HG03378 (cell line): ENCODE results near the gene MAU2.
"Not testable (repeated sequence)": the region's sequence is repeated elsewhere in the genome, so short reads cannot be mapped to it uniquely, and the experiment has no call there.

Experiments
- ATAC-seq: cut with Tn5 transposase; IDR thresholded peaks from one replicate; pipeline ENCODE4 v1.9.1; 2021; ENCODE audit warnings: mild to moderate bottlenecking, moderate library complexity; ENCODE audit not compliant: unreplicated experiment

MAU2 gene

DNA sequence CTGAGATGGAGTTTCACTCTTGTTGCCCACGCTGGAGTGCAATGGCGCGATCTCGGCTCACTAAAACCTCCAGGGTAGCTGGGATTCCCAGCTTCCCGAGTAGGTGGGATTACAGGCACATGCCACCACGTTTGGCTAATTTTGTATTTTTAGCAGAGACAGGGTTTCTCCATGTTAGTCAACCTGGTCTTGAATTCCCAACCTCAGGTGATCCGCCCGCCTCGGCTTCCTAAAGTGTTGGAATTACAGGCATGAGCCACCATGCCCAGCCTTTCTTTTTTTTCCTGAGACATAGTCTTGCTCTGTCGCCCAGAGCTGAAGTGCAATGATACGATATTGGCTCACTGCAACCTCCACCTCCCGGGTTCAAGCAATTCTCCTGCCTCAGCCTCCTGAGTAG lies 59.7 kb downstream of the MAU2 start:
- ATAC-seq, result not testable (repeated sequence)

GRCh38 chr19:19381007-19381926 lies 60.6 kb downstream of the MAU2 start:
- no peak for ATAC-seq

- ATAC-seq, result no peak
Measured at GRCh38 chr19:19382118-19382517, 61.5 kb downstream of the MAU2 start.

GRCh38 chr19:19384486-19384885 lies 63.9 kb downstream of the MAU2 start:
- ATAC-seq, result no peak

GRCh38 chr19:19385131-19385895 lies 64.7 kb downstream of the MAU2 start:
- ATAC-seq, result peak; percentile 89

- peak; percentile 1 for ATAC-seq
Measured at GRCh38 chr19:19385896-19386869, 65.6 kb downstream of the MAU2 start.

GRCh38 chr19:19387108-19387507 lies 66.5 kb downstream of the MAU2 start:
- ATAC-seq, result no peak

- ATAC-seq, result no peak
Measured at GRCh38 chr19:19388568-19389555, 68.2 kb downstream of the MAU2 start.

GRCh38 chr19:19389683-19390082 lies 69.1 kb downstream of the MAU2 start:
- not testable (repeated sequence) for ATAC-seq

DNA sequence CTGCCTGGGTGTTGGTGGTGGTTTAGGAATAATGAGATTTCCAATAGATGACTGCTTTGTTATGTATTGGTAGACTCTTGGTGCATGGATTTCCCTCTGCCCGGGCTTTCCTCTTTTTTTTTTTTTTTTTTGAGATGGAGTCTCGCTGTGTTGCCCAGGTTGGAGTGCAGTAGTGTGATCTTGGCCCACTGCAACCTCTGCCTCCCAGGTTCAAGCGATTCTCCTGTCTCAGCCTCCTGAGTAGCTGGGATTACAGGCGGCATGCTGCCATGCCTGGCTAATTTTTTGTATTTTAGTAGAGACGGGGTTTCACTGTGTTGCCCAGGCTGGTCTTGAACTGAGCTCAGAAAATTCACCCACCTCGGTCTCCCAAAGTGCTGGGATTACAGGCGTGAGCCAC lies 73.7 kb downstream of the MAU2 start:
- not testable (repeated sequence) for ATAC-seq

- ATAC-seq, result no peak
Measured at GRCh38 chr19:19399733-19400433, 79.3 kb downstream of the MAU2 start.

- ATAC-seq, result no peak
Measured at GRCh38 chr19:19402656-19403372, 82.2 kb downstream of the MAU2 start.

DNA sequence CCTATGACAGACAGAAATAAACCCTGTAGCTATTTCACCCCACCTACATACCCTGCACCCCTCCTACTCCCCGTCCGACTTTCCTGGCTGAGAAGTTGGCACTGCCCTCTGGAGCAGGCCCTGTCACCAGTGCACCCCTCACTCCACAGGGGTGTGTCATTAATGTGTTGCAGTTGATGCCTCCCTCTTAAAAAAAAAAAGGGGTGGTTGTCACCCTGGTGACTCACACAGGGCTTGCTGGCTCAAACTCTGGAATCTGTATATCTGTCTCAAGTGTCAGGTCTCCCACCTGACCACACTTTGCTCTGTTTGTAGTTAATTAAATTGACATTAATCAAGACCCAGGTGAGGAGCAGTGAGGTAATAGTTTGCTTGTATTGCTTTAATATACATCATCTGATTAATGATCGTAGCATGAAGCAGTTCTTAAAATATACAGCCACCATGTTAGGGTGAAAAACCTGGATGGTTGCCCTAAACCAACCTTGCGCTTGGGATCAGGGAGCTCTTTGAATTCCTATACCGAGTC lies 82.8 kb downstream of the MAU2 start:
- no peak for ATAC-seq

- peak; percentile 50 for ATAC-seq
Measured at GRCh38 chr19:19404879-19405860, 84.5 kb downstream of the MAU2 start, which contains the start of gene GATAD2A. Gene GATAD2A, plus strand, starts transcription at chr19:19405675. Its CDS starts 59,671 bp downstream, at chr19:19465346.

- ATAC-seq, result no peak
Measured at GRCh38 chr19:19405971-19406877, 85.6 kb downstream of the MAU2 start.
